Ectodermal cell (in vitro differentiated cells): Measurements from ENCODE around the gene SAA4.
"Not testable (repeated sequence)": the region's sequence is repeated elsewhere in the genome, so short reads cannot be mapped to it uniquely, and the experiment has no call there.

ENCODE experiments used
- H3K27ac ChIP-seq: 2 replicates; pipeline ENCODE4 v1.7.0; 2013; ENCODE audit warnings: mild to moderate bottlenecking, low read depth, low read length; ENCODE audit not compliant: insufficient read depth, poor library complexity, severe bottlenecking
- H3K27me3 ChIP-seq: 2 replicates; pipeline ENCODE4 v1.7.0; 2013; ENCODE audit warnings: mild to moderate bottlenecking, low read length; ENCODE audit not compliant: insufficient read depth, control insufficient read depth, poor library complexity, severe bottlenecking
- H3K36me3 ChIP-seq: one replicate; pipeline ENCODE4 v1.7.0; 2013; ENCODE audit warnings: low read length; ENCODE audit not compliant: control insufficient read depth, insufficient read depth
- H3K4me1 ChIP-seq: one replicate; pipeline ENCODE4 v1.7.0; 2013; ENCODE audit warnings: low read length; ENCODE audit not compliant: control insufficient read depth, insufficient read depth
- H3K4me3 ChIP-seq: 2 replicates; pipeline ENCODE4 v1.7.0; 2013; ENCODE audit warnings: low read depth, low read length, control low read depth; ENCODE audit not compliant: insufficient read depth
- H3K9me3 ChIP-seq: 2 replicates; pipeline ENCODE4 v1.7.0; 2013; ENCODE audit warnings: mild to moderate bottlenecking, low read length, moderate library complexity; ENCODE audit not compliant: control insufficient read depth
- WGBS, 2 experiments: methylation state at CpG; one replicate each; pipeline ENCODE4 v1.1.7; 2013; ENCODE audit warnings: missing lambda C conversion rate in 2 of 2; 5-methylcytosine and 5-hydroxymethylcytosine counted together

Gene SAA4

GRCh38 chr11:18223591-18224387, 12.8 kb downstream of the SAA4 start:
- no peaks in the 10 kb centered on the region for H3K9me3 ChIP-seq
- no peaks in the 10 kb centered on the region for H3K27me3 ChIP-seq
- H3K4me3 ChIP-seq = no peak overlapping the region
- H3K36me3 ChIP-seq = no peaks in the 10 kb centered on the region
- no peaks in the 10 kb centered on the region for H3K4me1 ChIP-seq
- 90 to 97% methylated on average over 2 to 3 of the region's 3 CpGs for WGBS, 2 experiments
- no peak overlapping the region for H3K27ac ChIP-seq

GRCh38 chr11:18222814-18223421, 13.7 kb downstream of the SAA4 start:
- no peaks in the 10 kb centered on the region for H3K4me1 ChIP-seq

GRCh38 chr11:18221274-18221876, 15.2 kb downstream of the SAA4 start:
- no peaks in the 10 kb centered on the region for H3K36me3 ChIP-seq
- H3K4me3 ChIP-seq = no peak overlapping the region
- 91 to 94% methylated on average over 5 of the region's 5 CpGs for WGBS, 2 experiments
- H3K4me1 ChIP-seq = no peaks in the 10 kb centered on the region
- no peaks in the 10 kb centered on the region for H3K9me3 ChIP-seq
- peaks cover 5% of the 10 kb centered on the region for H3K27me3 ChIP-seq
- H3K27ac ChIP-seq = no peak overlapping the region

More at GRCh38 chr11:18222814-18223421, 13.7 kb downstream of the SAA4 start:
- H3K4me3 ChIP-seq = no peak overlapping the region
- H3K9me3 ChIP-seq = no peaks in the 10 kb centered on the region
- WGBS, 2 experiments = 92 to 93% methylated on average over 2 of the region's 3 CpGs
- no peaks in the 10 kb centered on the region for H3K36me3 ChIP-seq
- no peaks in the 10 kb centered on the region for H3K27me3 ChIP-seq
- no peak overlapping the region for H3K27ac ChIP-seq

GRCh38 chr11:18209058-18209457, 27.5 kb downstream of the SAA4 start:
- 96 to 97% methylated on average over 33 of the region's 33 CpGs for WGBS, 2 experiments
- Histone ChIP-seq H3K9me3 (no peaks in the 10 kb centered on the region), H3K4me3 (no peak overlapping the region), H3K27ac (no peak overlapping the region), H3K27me3 (no peaks in the 10 kb centered on the region), H3K36me3 (no peaks in the 10 kb centered on the region), H3K4me1 (no peaks in the 10 kb centered on the region)

GRCh38 chr11:18204771-18205170, 31.8 kb downstream of the SAA4 start:
- Histone ChIP-seq H3K27ac (no peak overlapping the region), H3K36me3 (no peaks in the 10 kb centered on the region), H3K9me3 (no peaks in the 10 kb centered on the region), H3K4me3 (no peak overlapping the region), H3K27me3 (no peaks in the 10 kb centered on the region), H3K4me1 (no peaks in the 10 kb centered on the region)

GRCh38 chr11:18204220-18204619, 32.4 kb downstream of the SAA4 start:
- no peaks in the 10 kb centered on the region for H3K4me1 ChIP-seq
- WGBS, 2 experiments = 90 to 93% methylated on average over 3 of the region's 3 CpGs
- H3K27me3 ChIP-seq = no peaks in the 10 kb centered on the region
- H3K36me3 ChIP-seq = no peaks in the 10 kb centered on the region
- no peak overlapping the region for H3K4me3 ChIP-seq
- H3K9me3 ChIP-seq = no peaks in the 10 kb centered on the region
- H3K27ac ChIP-seq = no peak overlapping the region

- H3K9me3 ChIP-seq = no peaks in the 10 kb centered on the region
- no peaks in the 10 kb centered on the region for H3K4me1 ChIP-seq
- H3K27me3 ChIP-seq = no peaks in the 10 kb centered on the region
- H3K4me3 ChIP-seq = no peak overlapping the region
- H3K36me3 ChIP-seq = no peaks in the 10 kb centered on the region
- 6% methylated on average over 6 of the region's 6 CpGs for WGBS, 2 experiments
- H3K27ac ChIP-seq = no peak overlapping the region
Measured at GRCh38 chr11:18203723-18204122, 32.9 kb downstream of the SAA4 start.

- 57 to 89% methylated on average over 2 to 3 of the region's 3 CpGs for WGBS, 2 experiments
- H3K27me3 ChIP-seq, H3K9me3 ChIP-seq, H3K4me1 ChIP-seq, H3K27ac ChIP-seq, H3K4me3 ChIP-seq, H3K36me3 ChIP-seq: not testable (repeated sequence)
Measured at GRCh38 chr11:18197738-18198137, 38.9 kb downstream of the SAA4 start.

GRCh38 chr11:18196532-18196931, 40.1 kb downstream of the SAA4 start:
- Histone ChIP-seq H3K27ac (no peak overlapping the region), H3K27me3 (no peaks in the 10 kb centered on the region), H3K9me3 (no peaks in the 10 kb centered on the region), H3K36me3 (no peaks in the 10 kb centered on the region), H3K4me1 (no peaks in the 10 kb centered on the region), H3K4me3 (no peak overlapping the region)
- WGBS, 2 experiments = 92 to 99% methylated on average over 2 of the region's 2 CpGs

GRCh38 chr11:18193010-18193409, 43.6 kb downstream of the SAA4 start:
- no peak overlapping the region for H3K4me3 ChIP-seq
- H3K27me3 ChIP-seq = no peaks in the 10 kb centered on the region
- no peaks in the 10 kb centered on the region for H3K36me3 ChIP-seq
- H3K4me1 ChIP-seq = no peaks in the 10 kb centered on the region
- WGBS, 2 experiments = 25 to 38% methylated on average over 4 of the region's 4 CpGs
- H3K27ac ChIP-seq = no peak overlapping the region
- H3K9me3 ChIP-seq = no peaks in the 10 kb centered on the region
